DND-41 (cell line): ENCODE measurements around the gene KAT6B.

Experiments
- CTCF ChIP-seq: IDR thresholded peaks from 2 replicates; pipeline ENCODE4 v1.5.1; 2012; ENCODE audit warnings: borderline replicate concordance, low read length, moderate library complexity, mild to moderate bottlenecking; ENCODE audit not compliant: poor library complexity, severe bottlenecking; ENCODE audit errors: extremely low read depth
- EZH2 ChIP-seq: IDR thresholded peaks from 3 replicates; pipeline ENCODE4 v1.6.1; 2012; ENCODE audit warnings: borderline replicate concordance, low read depth, mild to moderate bottlenecking, moderate library complexity, low read length, inconsistent platforms; ENCODE audit not compliant: severe bottlenecking

DNA sequence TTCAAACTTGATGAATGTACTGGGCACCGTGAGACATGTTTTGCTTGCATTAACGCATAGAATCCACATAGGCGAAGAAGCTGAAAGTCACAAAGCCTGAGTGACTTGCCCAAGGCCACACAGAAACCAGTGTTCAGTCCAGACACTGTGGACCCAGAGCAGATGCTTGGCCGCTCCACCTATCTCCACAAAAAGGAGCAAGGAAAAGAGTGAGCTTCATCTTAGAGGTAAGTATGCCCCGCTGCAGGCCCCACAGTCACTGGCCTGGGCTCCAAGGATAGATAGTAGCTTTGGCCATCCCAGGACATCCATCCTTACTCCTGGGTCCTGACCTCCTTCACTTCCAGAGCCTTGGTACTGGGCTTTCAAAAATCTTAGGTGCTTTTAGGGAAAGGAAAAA lies 224.9 kb downstream of the KAT6B start:
- TF ChIP-seq CTCF, result no peak
- TF ChIP-seq EZH2, result no peak
